Right lobe of liver (tissue), 4 donors: ENCODE results near the gene LY6G5C.

Experiments
- POLR2A ChIP-seq: fragments of 450-650 bp; IDR thresholded peaks from one replicate; pipeline ENCODE4 v1.6.1; 2017; ENCODE audit warnings: antibody characterized with exemption, mild to moderate bottlenecking
- TF ChIP-seq, protein P1 (sequence below), 4 donors: fragments of 200-600 bp in 3 of 4; fragments of 450-650 bp in 1 of 4; IDR thresholded peaks; one replicate each; pipeline versions ENCODE4 v1.5.1 to v1.8.0; 2016 to 2022; ENCODE audit warnings: antibody characterized with exemption in 4 of 4, mild to moderate bottlenecking in 2 of 4
- donor health status: DM: no; HTN: no; CAD: no.
- donor health status: DM: no; HTN: no; CAD: no.
- donor health status: DM: no; HTN: yes; CAD: no.

- TF ChIP-seq, protein P1, sequence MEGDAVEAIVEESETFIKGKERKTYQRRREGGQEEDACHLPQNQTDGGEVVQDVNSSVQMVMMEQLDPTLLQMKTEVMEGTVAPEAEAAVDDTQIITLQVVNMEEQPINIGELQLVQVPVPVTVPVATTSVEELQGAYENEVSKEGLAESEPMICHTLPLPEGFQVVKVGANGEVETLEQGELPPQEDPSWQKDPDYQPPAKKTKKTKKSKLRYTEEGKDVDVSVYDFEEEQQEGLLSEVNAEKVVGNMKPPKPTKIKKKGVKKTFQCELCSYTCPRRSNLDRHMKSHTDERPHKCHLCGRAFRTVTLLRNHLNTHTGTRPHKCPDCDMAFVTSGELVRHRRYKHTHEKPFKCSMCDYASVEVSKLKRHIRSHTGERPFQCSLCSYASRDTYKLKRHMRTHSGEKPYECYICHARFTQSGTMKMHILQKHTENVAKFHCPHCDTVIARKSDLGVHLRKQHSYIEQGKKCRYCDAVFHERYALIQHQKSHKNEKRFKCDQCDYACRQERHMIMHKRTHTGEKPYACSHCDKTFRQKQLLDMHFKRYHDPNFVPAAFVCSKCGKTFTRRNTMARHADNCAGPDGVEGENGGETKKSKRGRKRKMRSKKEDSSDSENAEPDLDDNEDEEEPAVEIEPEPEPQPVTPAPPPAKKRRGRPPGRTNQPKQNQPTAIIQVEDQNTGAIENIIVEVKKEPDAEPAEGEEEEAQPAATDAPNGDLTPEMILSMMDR (IDR thresholded peaks at IDR 0.05), result no peak
- TF ChIP-seq POLR2A, result no peak
Measured at GRCh38 chr6:31693535-31693934, 12.7 kb upstream of the LY6G5C start.
